ENCODE measurements around the gene C10orf143. TPM values are rescaled to one million over a fixed set of nuclear protein-coding genes. Genes with fewer than 3 reads are reported as not detected.

Gene C10orf143
- total RNA-seq, 2 donors from 2014 or later, result not detected

DNA sequence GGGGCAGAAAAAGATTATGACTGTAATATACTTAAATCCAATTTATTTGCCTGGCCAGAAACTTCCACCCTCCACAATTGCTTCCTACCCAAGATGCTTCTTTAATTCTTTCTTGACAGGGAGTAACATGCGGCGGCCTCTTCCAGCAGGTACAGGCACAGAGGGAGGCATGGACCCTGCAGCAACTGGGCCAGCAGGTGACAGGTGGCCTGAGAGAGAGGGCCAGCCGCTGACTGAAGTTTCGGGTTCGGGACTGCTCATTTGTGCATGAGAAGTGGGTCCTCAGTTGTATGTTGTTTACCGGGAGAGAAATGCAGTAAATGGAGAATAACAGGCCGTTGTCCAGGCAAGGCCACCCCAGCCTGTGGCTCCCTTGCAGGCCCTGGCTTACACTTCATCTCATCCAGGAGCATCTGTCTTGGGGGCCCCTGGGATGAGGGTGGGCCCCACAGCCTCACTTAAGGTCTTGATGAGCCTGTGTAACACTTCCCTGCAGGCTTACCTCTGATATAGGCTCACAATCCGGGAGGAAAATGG, 72.5 kb downstream of the C10orf143 start:
- Histone ChIP-seq H3K36me3 (no peaks in the 10 kb centered on the region), H3K27me3 (replicated peaks; ENCODE audit: insufficient read depth) (no peaks in the 10 kb centered on the region), H3K27ac (no peak overlapping the region), H3K9me3 (no peaks in the 10 kb centered on the region), H3K4me1 (ENCODE audit: control insufficient read depth in 1 of 2, low read depth in 2 of 2) (no peaks in the 10 kb centered on the region), H3K4me3 (no peak overlapping the region)
- no peak for TF ChIP-seq CTCF (IDR thresholded peaks at IDR 0.05)
- ATAC-seq (ENCODE audit: insufficient number of reproducible peaks, low FRiP score, low read depth), result no peak
- DNase-seq (ENCODE audit: low spot score), result no peak

- no peak overlapping the region for H3K27ac ChIP-seq
- H3K4me1 ChIP-seq (ENCODE audit: control insufficient read depth in 1 of 2, low read depth in 2 of 2), result no peaks in the 10 kb centered on the region
- no peak overlapping the region for H3K4me3 ChIP-seq
- H3K27me3 ChIP-seq (replicated peaks; ENCODE audit: insufficient read depth), result no peaks in the 10 kb centered on the region
- TF ChIP-seq CTCF (IDR thresholded peaks at IDR 0.05), result no peak
- DNase-seq (ENCODE audit: low spot score) (no peak), ATAC-seq (ENCODE audit: insufficient number of reproducible peaks, low FRiP score, low read depth) (no peak)
- no peaks in the 10 kb centered on the region for H3K9me3 ChIP-seq
- no peaks in the 10 kb centered on the region for H3K36me3 ChIP-seq
These were observed 73.4 kb downstream of the C10orf143 start for GRCh38 chr10:130037169-130037661.

GRCh38 chr10:130036296-130037065, 74.1 kb downstream of the C10orf143 start:
- no peaks in the 10 kb centered on the region for H3K4me1 ChIP-seq (ENCODE audit: control insufficient read depth in 1 of 2, low read depth in 2 of 2)
- no peak for TF ChIP-seq CTCF (IDR thresholded peaks at IDR 0.05)
- no peak overlapping the region for H3K27ac ChIP-seq
- no peak for DNase-seq (ENCODE audit: low spot score)
- no peaks in the 10 kb centered on the region for H3K36me3 ChIP-seq
- ATAC-seq (ENCODE audit: insufficient number of reproducible peaks, low FRiP score, low read depth), result no peak
- H3K27me3 ChIP-seq (replicated peaks; ENCODE audit: insufficient read depth), result no peaks in the 10 kb centered on the region
- H3K4me3 ChIP-seq, result no peak overlapping the region
- no peaks in the 10 kb centered on the region for H3K9me3 ChIP-seq

GRCh38 chr10:130029209-130029608, 81.4 kb downstream of the C10orf143 start:
- Histone ChIP-seq H3K27ac (no peak overlapping the region), H3K4me1 (ENCODE audit: control insufficient read depth in 1 of 2, low read depth in 2 of 2) (no peaks in the 10 kb centered on the region), H3K27me3 (replicated peaks; ENCODE audit: insufficient read depth) (no peaks in the 10 kb centered on the region), H3K4me3 (no peak overlapping the region), H3K9me3 (no peaks in the 10 kb centered on the region), H3K36me3 (no peaks in the 10 kb centered on the region)
- TF ChIP-seq CTCF (IDR thresholded peaks at IDR 0.05), result no peak
- DNase-seq (ENCODE audit: low spot score) (no peak), ATAC-seq (ENCODE audit: insufficient number of reproducible peaks, low FRiP score, low read depth) (no peak)

DNA sequence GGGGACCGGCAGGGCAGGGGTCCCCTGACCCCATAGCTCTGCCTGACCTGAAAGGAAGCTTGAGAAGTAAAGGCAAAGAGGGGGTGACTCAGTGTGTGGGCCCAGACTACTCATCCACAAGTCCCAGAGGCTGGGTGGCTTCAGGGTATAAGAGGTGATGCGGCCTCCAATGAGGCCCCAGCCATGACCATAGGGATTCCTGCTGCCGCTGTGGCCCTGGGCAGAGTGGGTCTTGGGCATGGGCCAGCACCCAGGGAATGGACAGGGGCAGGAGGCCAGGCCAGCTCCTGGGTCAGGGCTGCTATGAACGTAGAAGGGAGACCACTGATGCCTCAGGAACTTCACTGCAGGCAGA, 82.2 kb downstream of the C10orf143 start:
- Histone ChIP-seq H3K27me3 (replicated peaks; ENCODE audit: insufficient read depth) (no peaks in the 10 kb centered on the region), H3K4me3 (no peak overlapping the region), H3K36me3 (no peaks in the 10 kb centered on the region), H3K4me1 (ENCODE audit: control insufficient read depth in 1 of 2, low read depth in 2 of 2) (no peaks in the 10 kb centered on the region), H3K27ac (no peak overlapping the region), H3K9me3 (no peaks in the 10 kb centered on the region)
- DNase-seq (ENCODE audit: low spot score) (no peak), ATAC-seq (ENCODE audit: insufficient number of reproducible peaks, low FRiP score, low read depth) (no peak)
- no peak for TF ChIP-seq CTCF (IDR thresholded peaks at IDR 0.05)
